Esophagus muscularis mucosa (tissue), 3 donors: ENCODE results near the gene TPCN1.

Source experiments
- CTCF ChIP-seq, 3 experiments: fragments of 200-600 bp in 2 of 3; fragments of 450-650 bp in 1 of 3; sonication (generic) in 2 of 3; IDR thresholded peaks; one replicate each; pipeline ENCODE4 v1.5.1; 2017 to 2019; ENCODE audit warnings: antibody characterized with exemption in 3 of 3, mild to moderate bottlenecking in 2 of 3, moderate library complexity in 1 of 3
- POLR2AphosphoS5 ChIP-seq, 2 donors: sonication (generic); formaldehyde crosslinking; IDR thresholded peaks; one replicate each; pipeline ENCODE4 v1.6.1; 2017; ENCODE audit warnings: antibody characterized with exemption in 2 of 2

GRCh38 chr12:113290506-113290905 lies 69.2 kb downstream of the TPCN1 start:
- TF ChIP-seq POLR2AphosphoS5 (IDR thresholded peaks at IDR 0.05), result no peak
- no peak for TF ChIP-seq CTCF (IDR thresholded peaks at IDR 0.05)
